B cell (primary cell): ENCODE measurements around the gene ERC2.

Experiments used
- EZH2 ChIP-seq: IDR thresholded peaks from 2 replicates; pipeline ENCODE4 v1.6.1; 2012; ENCODE audit warnings: borderline replicate concordance, low read depth, mild to moderate bottlenecking, moderate library complexity, low read length; ENCODE audit not compliant: insufficient read depth, poor library complexity, severe bottlenecking
- TF ChIP-seq, protein P1 (sequence below): fragments of 200-600 bp; IDR thresholded peaks from one replicate; pipeline ENCODE4 v1.8.0; 2022; ENCODE audit warnings: antibody characterized with exemption, mild to moderate bottlenecking

DNA sequence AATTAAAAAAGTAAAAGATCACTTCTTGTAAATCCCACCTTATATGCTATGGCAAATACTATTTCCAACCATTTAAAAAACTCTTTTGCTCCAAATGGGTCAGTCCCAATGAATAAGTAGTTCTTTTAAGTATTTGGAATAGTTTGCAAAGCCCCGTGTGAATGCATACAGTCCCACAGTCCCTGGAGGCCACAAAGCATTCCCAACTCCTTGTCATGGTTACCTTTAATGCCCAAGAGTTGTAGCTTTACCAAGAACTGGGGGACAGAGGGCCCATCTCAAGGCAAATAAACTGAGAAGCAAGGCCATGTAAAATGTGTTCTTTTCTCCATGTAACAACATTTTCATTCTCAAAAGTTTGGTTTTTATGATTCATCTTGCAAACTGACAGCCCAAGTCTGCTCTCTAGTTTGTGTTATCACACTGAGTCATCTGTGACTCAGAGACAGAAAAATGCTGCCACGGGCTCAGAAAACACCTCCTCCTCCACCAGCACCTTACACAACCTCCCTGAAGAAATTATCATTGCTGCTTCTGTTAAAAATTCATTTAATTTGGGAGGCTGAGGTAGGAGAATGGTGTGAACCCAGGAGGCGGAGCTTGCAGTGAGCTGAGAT is 336.2 kb downstream of the ERC2 start:
- TF ChIP-seq, protein P1, sequence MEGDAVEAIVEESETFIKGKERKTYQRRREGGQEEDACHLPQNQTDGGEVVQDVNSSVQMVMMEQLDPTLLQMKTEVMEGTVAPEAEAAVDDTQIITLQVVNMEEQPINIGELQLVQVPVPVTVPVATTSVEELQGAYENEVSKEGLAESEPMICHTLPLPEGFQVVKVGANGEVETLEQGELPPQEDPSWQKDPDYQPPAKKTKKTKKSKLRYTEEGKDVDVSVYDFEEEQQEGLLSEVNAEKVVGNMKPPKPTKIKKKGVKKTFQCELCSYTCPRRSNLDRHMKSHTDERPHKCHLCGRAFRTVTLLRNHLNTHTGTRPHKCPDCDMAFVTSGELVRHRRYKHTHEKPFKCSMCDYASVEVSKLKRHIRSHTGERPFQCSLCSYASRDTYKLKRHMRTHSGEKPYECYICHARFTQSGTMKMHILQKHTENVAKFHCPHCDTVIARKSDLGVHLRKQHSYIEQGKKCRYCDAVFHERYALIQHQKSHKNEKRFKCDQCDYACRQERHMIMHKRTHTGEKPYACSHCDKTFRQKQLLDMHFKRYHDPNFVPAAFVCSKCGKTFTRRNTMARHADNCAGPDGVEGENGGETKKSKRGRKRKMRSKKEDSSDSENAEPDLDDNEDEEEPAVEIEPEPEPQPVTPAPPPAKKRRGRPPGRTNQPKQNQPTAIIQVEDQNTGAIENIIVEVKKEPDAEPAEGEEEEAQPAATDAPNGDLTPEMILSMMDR = no peak
- no peak for TF ChIP-seq EZH2
